Mesenteric fat pad (tissue), 1 donor: ENCODE measurements around the gene NTNG1. TPM values are rescaled to one million over a fixed set of nuclear protein-coding genes. Genes with fewer than 3 reads are reported as not detected.

Experiments used
- DNase-seq: peaks from one replicate; pipeline ENCODE4 v3.0.0-alpha.2; 2020; ENCODE audit warnings: low spot score
- total RNA-seq: library from RNA; stranded (reverse); fragmentation: NEBNext Ultra II Directional; extraction: Animal tissue kit (Norgen Biotek cat#: 25700); gene quantifications from one replicate; pipeline ENCODE4 v1.2.1, GENCODE V29; 2021
- donor health status: DM: yes; HTN: yes; CAD: no.

NTNG1 gene
- total RNA-seq, 1 donor from 2014 or later: not detected

GRCh38 chr1:107326824-107327445 is 186.1 kb downstream of the NTNG1 start:
- DNase-seq: no peak

DNA sequence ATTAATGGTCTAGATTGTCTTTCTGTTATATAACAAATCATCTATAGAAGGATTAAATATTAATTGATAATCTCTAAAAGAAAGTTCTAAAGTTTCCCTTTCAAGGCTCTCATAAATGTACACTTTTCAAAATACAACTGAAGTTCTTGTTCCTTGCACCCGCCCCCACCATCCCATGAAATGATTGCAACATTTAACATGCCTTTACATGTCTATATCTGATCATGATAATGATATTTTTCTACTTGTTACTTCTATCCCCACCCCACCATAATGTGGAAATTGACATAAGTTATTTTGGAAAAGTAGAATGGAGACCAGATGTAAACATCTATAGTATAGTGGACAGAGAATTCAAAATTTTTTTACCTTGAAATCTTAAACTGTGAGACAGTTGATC is 186.6 kb downstream of the NTNG1 start:
- no peak for DNase-seq

DNA sequence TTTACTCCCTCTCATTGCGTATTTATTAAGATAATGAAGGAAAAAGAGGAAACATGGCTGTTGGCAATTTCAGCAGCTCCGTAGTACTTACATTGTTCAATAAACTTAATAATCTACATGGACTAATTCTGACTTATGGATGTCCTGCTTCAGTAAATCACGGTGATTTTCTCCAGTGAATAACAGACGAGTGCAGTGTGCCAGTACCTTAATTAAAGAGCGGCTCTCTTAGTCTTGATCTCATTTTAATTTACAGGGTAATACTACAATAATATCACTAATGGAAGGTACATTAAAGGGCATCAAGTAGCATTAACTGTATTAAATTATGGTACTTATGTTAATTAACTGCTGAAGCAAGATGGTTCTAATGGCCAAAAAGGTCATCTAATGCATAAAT is 187.2 kb downstream of the NTNG1 start:
- DNase-seq: no peak

DNA sequence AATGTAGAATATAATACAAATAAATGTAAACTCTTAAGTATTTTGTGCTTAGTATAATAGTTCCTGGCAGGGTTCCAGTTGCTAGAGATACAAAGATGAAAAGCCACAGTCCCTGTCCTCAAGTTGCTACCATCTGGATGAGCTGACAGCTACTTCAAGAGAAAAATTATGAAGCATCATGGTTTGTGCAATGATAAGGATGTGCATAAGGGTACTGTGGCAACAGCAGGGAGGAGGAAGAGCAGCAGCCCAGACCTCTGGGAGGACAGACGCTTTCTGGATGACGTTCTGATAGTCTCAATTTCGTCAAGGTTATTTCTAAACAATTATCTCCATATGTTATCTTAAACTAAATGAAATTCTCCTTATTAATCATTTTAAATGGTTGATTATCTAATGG is 198.9 kb downstream of the NTNG1 start:
- no peak for DNase-seq

DNA sequence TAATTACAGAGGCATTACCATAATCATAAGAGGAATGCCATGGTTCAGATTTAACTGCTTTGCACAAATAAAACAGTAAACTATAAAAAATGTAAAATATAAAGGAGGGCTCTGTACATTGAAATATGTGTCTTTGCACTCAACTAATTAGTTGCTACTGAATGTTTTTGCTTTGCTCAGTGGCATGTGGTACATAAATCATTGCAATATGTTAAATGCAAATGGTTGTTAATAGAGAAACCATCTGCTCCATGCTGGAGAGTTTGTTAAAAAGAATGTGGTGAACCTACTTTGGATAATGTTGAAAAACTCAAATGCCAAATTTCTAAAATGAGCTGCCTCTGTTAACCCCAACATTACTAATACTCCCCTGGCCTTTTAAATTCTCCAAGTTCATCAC is 201.5 kb downstream of the NTNG1 start:
- DNase-seq: no peak

GRCh38 chr1:107342768-107343167 is 201.9 kb downstream of the NTNG1 start:
- no peak for DNase-seq

DNA sequence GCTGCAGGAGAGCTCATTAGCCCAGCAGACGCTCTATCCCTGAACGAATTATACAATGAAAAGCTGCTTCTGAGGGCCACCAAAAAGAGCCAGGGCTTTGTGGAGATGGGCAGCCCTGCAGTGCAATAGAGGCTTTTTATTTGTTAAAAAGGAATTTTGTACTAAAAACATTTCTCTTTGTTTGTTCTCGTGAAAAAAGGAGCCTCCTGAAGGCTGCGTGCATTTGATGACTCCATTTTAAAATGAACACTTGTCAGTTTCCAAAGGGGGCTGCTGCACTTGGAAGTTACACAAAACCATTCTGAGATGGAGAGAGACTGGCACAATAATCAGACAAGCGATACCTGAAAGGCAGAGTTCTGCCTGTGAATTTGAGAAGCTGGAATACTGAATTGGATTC is 202.8 kb downstream of the NTNG1 start:
- DNase-seq: no peak

DNA sequence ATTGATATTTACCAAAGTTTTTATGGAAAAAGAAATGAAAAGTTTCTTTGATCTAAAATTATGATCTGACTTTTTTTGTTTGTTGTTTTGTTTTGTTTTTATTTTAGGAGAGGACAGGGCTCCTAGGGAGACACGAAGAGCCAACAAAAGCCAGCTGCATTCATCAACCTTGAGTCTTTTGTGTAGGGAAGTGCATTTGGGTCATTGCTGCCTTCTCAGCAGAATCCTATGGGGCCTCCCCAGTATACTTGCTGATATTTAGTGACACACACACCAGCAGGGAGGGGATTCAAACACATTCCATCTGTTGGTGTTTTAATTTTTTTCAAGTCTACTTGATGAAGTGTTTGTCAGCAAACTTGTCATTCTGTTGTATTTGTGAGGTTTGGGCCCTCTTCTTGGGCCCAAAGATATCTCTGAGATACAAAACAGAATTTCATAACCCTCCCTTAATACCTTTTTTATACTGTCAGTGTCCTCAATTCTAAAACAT is 203.5 kb downstream of the NTNG1 start:
- no peak for DNase-seq

DNA sequence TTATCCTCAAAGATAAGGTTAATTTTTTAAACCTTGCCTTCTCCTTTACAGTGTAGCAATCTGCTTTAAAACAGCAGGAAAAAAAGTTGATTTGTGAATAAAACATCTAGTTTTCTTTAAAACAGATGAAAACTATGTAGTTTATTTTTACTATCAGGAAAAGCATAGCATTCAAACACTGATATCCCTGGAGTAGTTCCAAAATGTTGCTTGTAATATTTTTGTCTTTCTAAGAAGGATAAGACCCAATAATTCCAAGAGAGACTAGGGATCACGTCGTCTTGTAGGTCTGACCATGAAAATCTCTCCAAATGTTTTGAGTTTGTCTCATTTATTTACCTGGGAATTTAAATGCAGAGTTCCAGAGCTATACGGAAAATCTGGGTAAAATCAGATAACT is 204.0 kb downstream of the NTNG1 start:
- DNase-seq: no peak

DNA sequence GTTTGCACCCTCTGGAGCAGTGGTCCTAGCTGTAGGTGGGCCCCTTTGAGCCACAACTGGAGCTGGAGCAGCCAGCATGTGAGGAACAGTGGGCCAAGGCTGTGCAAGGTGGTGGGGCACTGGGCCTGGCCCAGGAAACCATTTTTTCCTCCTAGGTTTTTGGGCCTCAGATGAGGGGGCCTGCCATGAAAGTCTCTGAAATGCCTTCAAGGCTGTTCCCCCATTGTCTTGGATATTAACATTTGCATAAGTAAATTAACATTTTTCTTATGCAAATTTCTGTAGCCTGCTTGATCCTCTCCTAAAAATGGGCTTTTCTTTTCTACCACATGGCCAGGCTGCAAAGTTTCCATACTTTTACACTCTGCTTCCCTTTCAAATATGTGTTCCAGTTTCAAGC is 212.0 kb downstream of the NTNG1 start:
- DNase-seq: no peak

DNA sequence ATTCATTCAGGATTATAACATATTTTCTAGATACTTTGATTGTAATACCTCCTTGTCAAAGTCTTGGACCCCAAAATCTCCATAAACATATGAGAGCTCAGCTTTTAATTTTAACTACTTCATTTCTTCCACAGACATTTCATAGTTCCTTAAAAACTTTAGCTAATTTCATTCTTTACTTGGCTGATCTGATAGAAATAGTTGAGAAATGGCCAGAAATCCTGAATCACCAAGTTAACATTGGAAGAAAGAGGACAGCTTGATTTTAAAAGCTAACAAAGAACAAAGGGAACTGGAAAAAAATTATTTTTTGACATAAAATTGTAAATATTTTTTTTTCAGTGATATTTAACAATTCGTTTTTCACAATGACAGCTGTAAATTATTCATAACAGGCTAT is 216.5 kb downstream of the NTNG1 start:
- DNase-seq: no peak

GRCh38 chr1:107358619-107359327 is 217.9 kb downstream of the NTNG1 start:
- no peak for DNase-seq

GRCh38 chr1:107359472-107360241 is 218.8 kb downstream of the NTNG1 start:
- no peak for DNase-seq

GRCh38 chr1:107362468-107363140 is 221.8 kb downstream of the NTNG1 start:
- DNase-seq: no peak

DNA sequence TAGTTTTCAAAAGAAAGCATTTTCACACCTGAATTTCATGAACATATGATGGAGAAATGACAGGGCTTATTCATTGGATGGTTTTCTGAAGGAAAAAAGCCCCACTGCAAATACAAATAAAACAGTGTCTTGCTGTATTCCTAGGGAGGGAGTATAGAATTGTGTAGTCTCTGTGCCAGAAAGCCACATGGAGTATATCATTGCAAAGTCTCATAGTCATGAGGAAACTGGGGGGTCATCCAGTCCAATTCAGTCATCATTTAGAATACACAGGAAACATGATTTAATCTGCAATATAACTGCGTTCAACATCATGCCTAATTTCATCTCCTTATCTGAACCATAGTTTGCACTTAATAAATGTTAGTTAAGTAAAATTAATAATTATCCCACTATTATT is 222.3 kb downstream of the NTNG1 start:
- no peak for DNase-seq

DNA sequence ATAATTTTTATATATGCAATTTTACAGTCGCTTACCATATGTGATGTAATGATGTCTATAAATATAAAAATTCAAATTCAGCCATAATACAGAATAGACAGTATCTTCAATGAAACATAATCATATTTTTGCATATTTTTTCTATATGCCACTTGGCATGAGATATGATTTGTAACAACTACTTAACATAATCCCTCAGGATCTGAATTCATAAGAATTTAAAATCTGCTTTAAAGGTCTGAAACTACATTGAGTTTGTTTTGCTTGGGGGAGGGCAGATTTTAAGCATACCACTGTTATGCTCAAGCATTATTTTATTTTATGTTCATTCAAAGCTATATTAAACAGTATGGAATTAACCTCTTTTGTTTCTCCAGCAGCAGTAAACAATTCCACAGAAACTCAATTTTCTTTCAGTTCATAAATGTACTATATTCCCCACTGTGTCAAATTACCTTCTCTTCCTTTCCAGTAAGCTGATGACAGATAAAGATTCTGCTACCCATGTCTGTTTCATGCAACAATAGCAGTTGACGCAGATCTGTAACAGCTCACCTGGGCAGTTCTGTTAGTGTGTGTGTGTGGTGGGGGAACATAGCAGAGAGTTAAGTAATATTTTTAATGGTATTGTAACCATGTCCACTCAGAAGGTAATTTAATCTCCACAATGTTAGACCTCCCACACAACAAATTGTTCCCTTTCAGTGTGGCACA is 224.8 kb downstream of the NTNG1 start:
- no peak for DNase-seq

GRCh38 chr1:107378426-107378825 is 237.6 kb downstream of the NTNG1 start:
- DNase-seq: no peak

GRCh38 chr1:107378866-107379265 is 238.0 kb downstream of the NTNG1 start:
- no peak for DNase-seq

- no peak for DNase-seq
Observed at GRCh38 chr1:107379826-107380225, 239.0 kb downstream of the NTNG1 start.

- no peak for DNase-seq
Observed at GRCh38 chr1:107389410-107390396, 248.9 kb downstream of the NTNG1 start.
